GM12873 (cell line): ENCODE data around the gene DSTYK.

Source experiments
- CTCF ChIP-seq: IDR thresholded peaks from 2 replicates; pipeline ENCODE4 v1.5.1; 2012; ENCODE audit warnings: low read depth, mild to moderate bottlenecking, moderate library complexity, low read length, control low read depth; ENCODE audit not compliant: insufficient read depth; ENCODE audit errors: missing control alignments

Gene DSTYK

GRCh38 chr1:205128050-205128449, 83.5 kb downstream of the DSTYK start:
- TF ChIP-seq CTCF: no peak

GRCh38 chr1:205127646-205128045, 83.9 kb downstream of the DSTYK start:
- TF ChIP-seq CTCF: no peak

- no peak for TF ChIP-seq CTCF
Measured at GRCh38 chr1:205124726-205125125, 86.8 kb downstream of the DSTYK start.

- no peak for TF ChIP-seq CTCF
Measured at GRCh38 chr1:205122489-205122882, 89.0 kb downstream of the DSTYK start.

- peak; percentile 81 for TF ChIP-seq CTCF
Measured at GRCh38 chr1:205121660-205122488, 89.6 kb downstream of the DSTYK start, which contains the start of gene RBBP5. Gene RBBP5, minus strand, starts transcription at chr1:205121978. Its CDS starts 105 bp downstream, at chr1:205121873.

GRCh38 chr1:205118752-205119151, 92.8 kb downstream of the DSTYK start:
- TF ChIP-seq CTCF: no peak

- TF ChIP-seq CTCF: no peak
Measured at GRCh38 chr1:205111354-205111753, 100.1 kb downstream of the DSTYK start.
